Stimulated activated naive CD8-positive, alpha-beta T cell treated with anti-CD3 and anti-CD28 coated beads, Interleukin-15, Interleukin-2, amounts not matched to agents 100 U/mL and 50 U/mL, for 24 hours (primary cell): ENCODE data around the gene SYTL3.
"Not testable (repeated sequence)": the region's sequence is repeated elsewhere in the genome, so short reads cannot be mapped to it uniquely, and the experiment has no call there.

Source experiments
- ATAC-seq: fragments of 150-1000 bp; cut with Tn5 transposase; one replicate; pipeline ENCODE4 v1.10.0; 2021
- DNase-seq: peaks from one replicate; pipeline ENCODE4 v3.0.0; 2021

SYTL3 gene, protein sequence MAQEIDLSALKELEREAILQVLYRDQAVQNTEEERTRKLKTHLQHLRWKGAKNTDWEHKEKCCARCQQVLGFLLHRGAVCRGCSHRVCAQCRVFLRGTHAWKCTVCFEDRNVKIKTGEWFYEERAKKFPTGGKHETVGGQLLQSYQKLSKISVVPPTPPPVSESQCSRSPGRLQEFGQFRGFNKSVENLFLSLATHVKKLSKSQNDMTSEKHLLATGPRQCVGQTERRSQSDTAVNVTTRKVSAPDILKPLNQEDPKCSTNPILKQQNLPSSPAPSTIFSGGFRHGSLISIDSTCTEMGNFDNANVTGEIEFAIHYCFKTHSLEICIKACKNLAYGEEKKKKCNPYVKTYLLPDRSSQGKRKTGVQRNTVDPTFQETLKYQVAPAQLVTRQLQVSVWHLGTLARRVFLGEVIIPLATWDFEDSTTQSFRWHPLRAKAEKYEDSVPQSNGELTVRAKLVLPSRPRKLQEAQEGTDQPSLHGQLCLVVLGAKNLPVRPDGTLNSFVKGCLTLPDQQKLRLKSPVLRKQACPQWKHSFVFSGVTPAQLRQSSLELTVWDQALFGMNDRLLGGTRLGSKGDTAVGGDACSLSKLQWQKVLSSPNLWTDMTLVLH

GRCh38 chr6:158649289-158650143 lies at the start of gene SYTL3:
Gene SYTL3, plus strand, starts transcription at chr6:158650054. Its CDS starts 13,215 bp downstream, at chr6:158663269.
- DNase-seq (peak; percentile 84), ATAC-seq (peak; percentile 70)

- ATAC-seq (no peak), DNase-seq (no peak)
Measured at GRCh38 chr6:158603261-158604047, 46.4 kb upstream of the SYTL3 start.

DNA sequence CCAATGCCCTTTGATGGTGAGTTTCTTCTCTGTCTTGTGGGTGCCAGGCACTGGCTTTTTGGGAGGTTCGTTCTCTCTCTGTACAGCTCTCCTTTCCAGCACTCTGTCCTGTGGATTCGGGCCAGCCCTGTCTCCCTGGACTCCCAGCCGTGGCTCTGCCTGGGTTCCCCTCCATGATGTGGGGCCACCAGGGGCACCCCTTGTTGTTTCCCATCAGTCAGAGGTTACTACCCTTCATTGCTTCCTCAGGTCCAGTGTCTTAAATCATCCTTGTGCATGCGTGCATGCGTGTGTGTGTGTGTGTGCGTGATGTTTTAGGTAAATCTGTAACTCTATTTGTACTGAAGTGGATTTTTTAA lies 45.8 kb upstream of the SYTL3 start:
- DNase-seq (no peak), ATAC-seq (no peak)

GRCh38 chr6:158605266-158605878 lies 44.5 kb upstream of the SYTL3 start:
- peak; percentile 64 for DNase-seq
- ATAC-seq: no peak

GRCh38 chr6:158606011-158606410 lies 43.8 kb upstream of the SYTL3 start:
- not testable (repeated sequence) for ATAC-seq, DNase-seq

GRCh38 chr6:158606935-158607334 lies 42.9 kb upstream of the SYTL3 start:
- ATAC-seq: no peak

DNA sequence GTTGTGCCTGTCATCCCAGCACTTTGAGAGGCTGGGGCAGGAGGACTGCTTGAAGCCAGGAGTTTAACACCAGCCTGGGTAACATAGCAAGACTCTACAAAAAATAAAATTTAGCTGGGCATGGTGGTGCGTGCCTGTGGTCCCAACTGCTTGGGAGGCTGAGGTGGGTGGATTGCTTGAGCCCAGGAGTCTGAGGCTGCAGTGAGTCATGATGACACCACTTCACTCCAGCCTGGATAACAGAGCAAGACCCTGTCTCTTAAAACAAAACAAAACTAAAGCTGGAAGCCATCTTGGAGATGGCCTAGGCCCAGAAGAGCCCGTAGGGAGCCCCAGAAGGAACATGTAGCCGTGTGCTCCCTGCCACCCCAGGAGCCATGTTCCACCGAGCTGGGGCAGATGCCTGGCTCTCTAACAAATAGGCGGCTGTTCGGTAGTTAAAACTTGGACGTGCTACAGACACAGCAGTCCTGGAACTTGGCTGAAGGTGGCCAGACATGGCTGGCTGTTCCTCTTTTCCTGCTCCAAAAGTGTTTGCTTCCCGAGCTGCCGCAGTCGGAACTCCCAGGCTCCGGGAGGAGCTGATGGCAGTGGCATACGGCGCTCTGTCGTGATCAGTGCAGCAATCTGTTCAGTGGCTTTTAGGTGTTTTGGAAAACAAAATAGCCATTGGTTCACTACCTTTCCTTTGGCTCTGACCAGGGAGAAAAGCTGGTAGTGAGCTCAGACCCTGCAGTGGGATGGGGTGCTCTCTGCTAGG lies 42.3 kb upstream of the SYTL3 start:
- DNase-seq (no peak), ATAC-seq (no peak)

More at GRCh38 chr6:158606935-158607334, 42.9 kb upstream of the SYTL3 start:
- no peak for DNase-seq

GRCh38 chr6:158608221-158608620 lies 41.6 kb upstream of the SYTL3 start:
- no peak for ATAC-seq
- DNase-seq: no peak

GRCh38 chr6:158609455-158610155 lies 40.2 kb upstream of the SYTL3 start:
- ATAC-seq: no peak
- DNase-seq: no peak

DNA sequence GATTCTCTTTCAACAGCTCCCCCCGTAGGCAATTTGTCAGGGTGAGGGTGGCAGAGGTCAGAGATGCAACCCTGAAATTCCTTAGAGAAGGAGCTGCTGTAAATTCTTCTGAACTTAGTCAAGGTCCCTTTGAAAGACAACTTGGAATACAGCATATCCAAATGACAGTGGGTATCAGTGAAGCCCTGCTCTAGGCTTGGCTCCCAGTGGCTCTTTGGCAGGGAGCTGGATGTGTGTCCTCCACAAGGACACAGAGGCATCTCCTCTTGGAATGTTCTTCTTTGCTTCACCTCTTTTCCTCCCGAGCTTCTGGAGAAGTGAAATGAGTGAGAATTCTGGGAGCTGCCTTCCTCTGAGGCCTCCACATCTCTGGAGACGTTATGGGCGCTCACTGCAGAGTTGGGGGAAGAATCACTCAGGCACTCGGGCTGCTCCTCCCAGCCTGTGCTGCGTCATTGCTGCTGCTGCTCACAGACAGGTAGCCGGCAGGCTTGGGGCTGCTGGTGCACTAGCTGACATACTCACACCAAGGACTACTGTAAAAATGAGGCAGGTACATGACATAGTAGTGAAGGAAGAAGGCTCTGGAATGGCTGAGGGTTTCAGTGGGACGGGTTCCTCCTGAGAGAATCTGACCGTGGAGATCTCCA lies 39.4 kb upstream of the SYTL3 start:
- DNase-seq: no peak
- no peak for ATAC-seq

DNA sequence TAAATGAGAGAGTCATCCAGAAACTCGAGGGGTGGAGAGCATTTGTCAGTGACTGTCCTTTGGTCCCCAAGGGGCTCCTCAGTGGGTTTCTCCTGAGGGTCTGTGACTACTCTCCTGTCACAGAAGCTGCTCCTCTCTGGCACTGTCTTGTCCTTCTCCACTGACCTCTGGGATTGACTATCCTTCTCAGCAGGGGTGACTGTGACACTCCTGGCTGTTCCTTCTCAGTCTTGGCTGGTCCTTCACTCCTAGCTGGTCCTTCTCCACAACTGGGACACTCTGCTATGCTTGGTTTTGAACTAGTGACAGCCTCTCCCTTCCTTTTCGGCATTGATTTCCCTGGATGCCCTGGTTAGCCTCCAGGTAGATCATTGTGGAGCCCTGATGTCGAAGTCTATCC lies 38.8 kb upstream of the SYTL3 start:
- ATAC-seq (no peak), DNase-seq (no peak)

- DNase-seq: no peak
- no peak for ATAC-seq
Measured at GRCh38 chr6:158611541-158612370, 38.1 kb upstream of the SYTL3 start.

DNA sequence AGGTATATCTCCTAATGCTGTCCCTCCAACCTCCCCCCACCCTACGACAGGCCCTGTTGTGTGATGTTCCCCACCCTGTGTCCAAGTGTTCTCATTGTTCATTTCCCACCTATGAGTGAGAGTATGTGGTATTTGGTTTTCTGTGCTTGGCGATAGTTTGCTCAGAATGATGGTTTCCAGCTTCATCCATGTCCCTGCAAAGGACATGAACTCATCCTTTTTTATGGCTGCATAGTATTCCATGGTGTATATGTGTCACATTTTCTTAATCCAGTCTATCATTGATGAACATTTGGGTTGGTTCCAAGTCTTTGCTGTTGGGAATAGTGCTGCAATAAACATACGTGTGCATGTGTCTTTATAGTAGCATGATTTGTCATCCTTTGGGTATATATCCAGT lies 35.2 kb upstream of the SYTL3 start:
- ATAC-seq, DNase-seq: not testable (repeated sequence)

- ATAC-seq, DNase-seq: not testable (repeated sequence)
Measured at GRCh38 chr6:158618289-158618688, 31.6 kb upstream of the SYTL3 start.

DNA sequence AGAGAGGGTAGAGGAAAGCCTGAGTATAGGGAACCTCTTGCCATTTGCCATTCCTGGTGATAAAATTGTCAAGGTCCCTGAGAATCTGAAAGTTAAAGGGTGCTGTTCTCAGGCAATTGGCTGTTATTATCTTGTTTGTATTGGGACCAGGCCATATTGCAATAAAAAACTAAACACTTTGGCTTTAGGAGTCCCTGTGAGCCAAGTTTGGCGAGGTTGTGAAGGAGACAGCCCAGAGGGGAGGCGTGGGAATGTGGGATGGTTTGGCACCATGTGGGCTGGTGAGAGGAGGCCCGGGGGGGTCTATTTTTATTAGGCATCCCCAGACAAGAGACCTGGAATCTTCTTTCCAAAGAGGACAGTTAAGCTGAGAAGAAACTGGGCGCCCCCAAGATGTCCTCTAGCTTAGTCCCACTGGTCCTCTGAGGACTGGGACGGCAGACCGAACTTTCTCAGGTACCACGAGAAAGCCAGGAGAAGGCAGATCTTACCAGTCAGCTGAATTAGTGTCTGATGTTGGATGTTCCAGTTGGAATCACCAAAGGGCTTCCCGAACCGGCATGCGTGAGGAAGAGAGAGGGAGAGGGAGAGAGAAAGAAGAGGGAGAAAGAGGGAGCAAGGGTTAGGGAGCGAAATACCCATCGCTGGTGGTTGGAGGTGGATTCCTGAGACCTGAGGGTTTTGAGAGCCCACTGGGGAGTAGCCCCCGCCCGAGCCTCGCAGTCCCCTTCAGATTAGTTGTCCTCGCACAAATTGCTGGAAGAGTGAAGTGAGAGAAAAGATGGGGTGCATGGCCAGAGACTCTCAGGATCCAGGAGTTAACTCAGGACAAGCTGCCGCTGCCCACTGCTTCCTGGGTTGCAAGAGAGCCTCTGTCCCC lies 29.7 kb upstream of the SYTL3 start:
- DNase-seq: no peak
- ATAC-seq: no peak

GRCh38 chr6:158620963-158621693 lies 28.7 kb upstream of the SYTL3 start:
- DNase-seq (no peak), ATAC-seq (no peak)
